ENCODE results near the gene MIEF2.
A peak's percentile ranks its signal among the peaks of the same experiment; 100 is the strongest.

The MIEF2 gene

GRCh38 chr17:18315562-18315922 is 55.1 kb downstream of the MIEF2 start:
- Mint-ChIP-seq H3K27me3 (no peaks in the 10 kb centered on the region), H3K4me1 (peaks cover 82% of the 10 kb centered on the region), H3K36me3 (peaks cover 49% of the 10 kb centered on the region), H3K4me3 (peak overlapping the region; percentile 89), H3K27ac (peak overlapping the region; percentile 99), H3K9me3 (no peaks in the 10 kb centered on the region)
- DNase-seq = peak; percentile 61
- CTCF ChIA-PET = no interaction called here

DNA sequence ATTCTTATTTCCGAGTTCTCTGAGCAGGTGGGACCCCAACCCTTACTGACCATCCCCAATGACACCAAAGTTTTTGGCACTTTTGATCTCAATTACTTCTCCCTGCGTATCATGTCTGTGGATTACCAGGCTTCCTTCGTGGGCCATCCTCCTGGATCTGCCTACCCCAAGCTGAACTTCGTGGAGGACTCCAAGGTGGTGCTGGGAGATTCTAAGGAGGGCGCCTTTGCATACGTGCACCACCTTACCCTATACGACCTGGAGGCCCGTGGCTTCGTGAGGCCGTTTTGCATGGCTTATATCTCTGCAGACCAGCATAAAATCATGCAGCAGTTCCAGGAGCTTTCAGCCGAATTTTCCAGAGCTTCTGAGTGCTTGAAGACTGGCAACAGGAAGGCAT is 55.5 kb downstream of the MIEF2 start:
- no peaks in the 10 kb centered on the region for H3K9me3 Mint-ChIP-seq
- H3K36me3 Mint-ChIP-seq = peaks cover 49% of the 10 kb centered on the region
- H3K27me3 Mint-ChIP-seq = no peaks in the 10 kb centered on the region
- CTCF ChIA-PET = no interaction called here
- no peak for DNase-seq
- peaks cover 83% of the 10 kb centered on the region for H3K4me1 Mint-ChIP-seq
- H3K4me3 Mint-ChIP-seq = peak overlapping the region; percentile 89
- peak overlapping the region; percentile 99 for H3K27ac Mint-ChIP-seq

Measured in activated naive CD4-positive, alpha-beta T cell treated with anti-CD3 and anti-CD28 coated beads, Interleukin-2, amount 10 ng/mL, durations not matched to agents 7 days and 5 days (primary cell).